Measurements from ENCODE around the gene ALG12. TPM values are rescaled to one million over a fixed set of nuclear protein-coding genes. Genes with fewer than 3 reads are reported as not detected.
A peak's percentile ranks its signal among the peaks of the same experiment; 100 is the strongest.

The ALG12 gene
- total RNA-seq, 3 donors from 2014 or later (not counting 1 experiment from before 2014, with no cell fraction given): 17.2 to 22.7 (median 19.2) TPM

DNA sequence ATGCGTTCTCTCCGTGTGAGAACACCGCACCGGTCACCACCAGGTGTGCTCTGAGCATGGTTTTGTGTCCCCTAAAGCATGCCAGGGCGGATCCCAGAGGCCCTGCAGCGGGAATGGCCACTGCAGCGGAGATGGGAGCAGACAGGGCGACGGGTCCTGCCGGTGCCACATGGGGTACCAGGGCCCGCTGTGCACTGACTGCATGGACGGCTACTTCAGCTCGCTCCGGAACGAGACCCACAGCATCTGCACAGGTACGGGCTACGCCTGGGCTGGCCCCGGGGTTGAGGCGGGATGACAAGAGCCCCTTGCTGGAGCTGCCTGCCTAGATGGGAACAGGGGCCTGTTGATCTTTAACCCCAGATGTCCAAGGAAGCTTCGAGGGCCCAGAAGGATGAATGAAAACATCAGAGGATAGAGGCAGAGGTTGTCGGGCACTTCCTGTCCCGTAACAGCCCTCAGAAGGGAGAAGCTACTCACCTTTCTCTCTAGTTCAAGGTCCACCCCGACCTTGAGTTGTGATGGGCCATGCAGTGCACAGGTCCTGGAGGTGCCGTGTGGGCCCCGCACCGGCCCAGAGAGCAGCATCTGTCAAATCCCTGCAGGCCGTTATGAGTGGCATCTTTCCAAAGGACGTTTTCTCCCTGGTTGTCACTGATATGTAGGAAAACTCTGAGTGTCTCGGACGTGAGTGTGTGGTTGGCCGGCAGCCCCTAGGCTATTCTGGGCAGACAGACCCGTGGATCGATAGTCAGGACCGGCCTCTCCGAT lies 3.5 kb upstream of the ALG12 start:
- Histone ChIP-seq H3K27ac (ENCODE audit: low read length) (no peak overlapping the region), H3K9me3 (ENCODE audit: control insufficient read depth, insufficient read depth, low read length) (no peaks in the 10 kb centered on the region), H3K27me3 (ENCODE audit: control insufficient read depth, insufficient read depth, low read length) (no peaks in the 10 kb centered on the region), H3K36me3 (ENCODE audit: control insufficient read depth, insufficient read depth, low read length) (peaks cover 15% of the 10 kb centered on the region), H3K4me3 (ENCODE audit: low read length) (no peak overlapping the region), H3K4me1 (ENCODE audit: control insufficient read depth, insufficient read depth, low read length) (peaks cover 38% of the 10 kb centered on the region)
- Mint-ChIP-seq H3K9me3 (no peaks in the 10 kb centered on the region), H3K4me3 (no peak overlapping the region), H3K27me3 (ENCODE audit: low read depth in 2 of 2) (no peaks in the 10 kb centered on the region), H3K36me3 (no peaks in the 10 kb centered on the region), H3K4me1 (peaks cover 14 to 27% of the 10 kb centered on the region in 2 donors), H3K27ac (no peak overlapping the region)
- DNase-seq (no peak), ATAC-seq (no peak)
- TF ChIP-seq, protein P1, sequence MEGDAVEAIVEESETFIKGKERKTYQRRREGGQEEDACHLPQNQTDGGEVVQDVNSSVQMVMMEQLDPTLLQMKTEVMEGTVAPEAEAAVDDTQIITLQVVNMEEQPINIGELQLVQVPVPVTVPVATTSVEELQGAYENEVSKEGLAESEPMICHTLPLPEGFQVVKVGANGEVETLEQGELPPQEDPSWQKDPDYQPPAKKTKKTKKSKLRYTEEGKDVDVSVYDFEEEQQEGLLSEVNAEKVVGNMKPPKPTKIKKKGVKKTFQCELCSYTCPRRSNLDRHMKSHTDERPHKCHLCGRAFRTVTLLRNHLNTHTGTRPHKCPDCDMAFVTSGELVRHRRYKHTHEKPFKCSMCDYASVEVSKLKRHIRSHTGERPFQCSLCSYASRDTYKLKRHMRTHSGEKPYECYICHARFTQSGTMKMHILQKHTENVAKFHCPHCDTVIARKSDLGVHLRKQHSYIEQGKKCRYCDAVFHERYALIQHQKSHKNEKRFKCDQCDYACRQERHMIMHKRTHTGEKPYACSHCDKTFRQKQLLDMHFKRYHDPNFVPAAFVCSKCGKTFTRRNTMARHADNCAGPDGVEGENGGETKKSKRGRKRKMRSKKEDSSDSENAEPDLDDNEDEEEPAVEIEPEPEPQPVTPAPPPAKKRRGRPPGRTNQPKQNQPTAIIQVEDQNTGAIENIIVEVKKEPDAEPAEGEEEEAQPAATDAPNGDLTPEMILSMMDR (IDR thresholded peaks at IDR 0.05): no peak
- intact Hi-C loops (cut with micrococcal nuclease): no loop called here
- WGBS (ENCODE audit: insufficient coverage): 98% methylated on average over 35 of the region's 35 CpGs

DNA sequence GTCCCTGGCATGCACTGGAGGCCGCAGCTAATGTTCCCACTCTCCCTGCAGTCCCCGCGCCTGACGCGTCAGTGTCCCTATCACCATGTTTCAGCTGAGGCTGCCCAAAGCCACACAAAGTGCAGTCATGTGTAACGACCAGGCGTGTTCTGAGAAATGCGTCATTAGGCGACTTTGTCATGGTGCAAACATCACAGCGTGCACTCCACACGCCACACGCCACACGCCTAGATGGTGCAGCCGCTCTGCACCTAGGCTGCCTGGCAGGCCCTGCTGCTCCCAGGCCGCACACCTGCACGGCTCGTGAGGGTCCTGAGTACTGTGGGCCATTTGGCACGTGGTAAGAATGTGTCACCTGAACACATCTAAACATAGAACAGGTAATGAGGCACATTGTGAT lies 2.6 kb upstream of the ALG12 start:
- no peak overlapping the region for H3K4me3 Mint-ChIP-seq
- Histone ChIP-seq H3K4me1 (ENCODE audit: control insufficient read depth, insufficient read depth, low read length) (peaks cover 36% of the 10 kb centered on the region), H3K27me3 (ENCODE audit: control insufficient read depth, insufficient read depth, low read length) (no peaks in the 10 kb centered on the region), H3K4me3 (ENCODE audit: low read length) (no peak overlapping the region), H3K9me3 (ENCODE audit: control insufficient read depth, insufficient read depth, low read length) (no peaks in the 10 kb centered on the region), H3K36me3 (ENCODE audit: control insufficient read depth, insufficient read depth, low read length) (peaks cover 15% of the 10 kb centered on the region), H3K27ac (ENCODE audit: low read length) (no peak overlapping the region)
- no peak overlapping the region for H3K27ac Mint-ChIP-seq
- no peaks in the 10 kb centered on the region for H3K9me3 Mint-ChIP-seq
- H3K27me3 Mint-ChIP-seq (ENCODE audit: low read depth in 2 of 2): no peaks in the 10 kb centered on the region
- WGBS (ENCODE audit: insufficient coverage): 95% methylated on average over 18 of the region's 18 CpGs
- intact Hi-C loops (cut with micrococcal nuclease): no loop called here
- no peak for DNase-seq
- H3K4me1 Mint-ChIP-seq: peaks cover 10 to 21% of the 10 kb centered on the region in 2 donors
- no peak for ATAC-seq
- TF ChIP-seq, protein P1 (IDR thresholded peaks at IDR 0.05): no peak
- H3K36me3 Mint-ChIP-seq: no peaks in the 10 kb centered on the region

DNA sequence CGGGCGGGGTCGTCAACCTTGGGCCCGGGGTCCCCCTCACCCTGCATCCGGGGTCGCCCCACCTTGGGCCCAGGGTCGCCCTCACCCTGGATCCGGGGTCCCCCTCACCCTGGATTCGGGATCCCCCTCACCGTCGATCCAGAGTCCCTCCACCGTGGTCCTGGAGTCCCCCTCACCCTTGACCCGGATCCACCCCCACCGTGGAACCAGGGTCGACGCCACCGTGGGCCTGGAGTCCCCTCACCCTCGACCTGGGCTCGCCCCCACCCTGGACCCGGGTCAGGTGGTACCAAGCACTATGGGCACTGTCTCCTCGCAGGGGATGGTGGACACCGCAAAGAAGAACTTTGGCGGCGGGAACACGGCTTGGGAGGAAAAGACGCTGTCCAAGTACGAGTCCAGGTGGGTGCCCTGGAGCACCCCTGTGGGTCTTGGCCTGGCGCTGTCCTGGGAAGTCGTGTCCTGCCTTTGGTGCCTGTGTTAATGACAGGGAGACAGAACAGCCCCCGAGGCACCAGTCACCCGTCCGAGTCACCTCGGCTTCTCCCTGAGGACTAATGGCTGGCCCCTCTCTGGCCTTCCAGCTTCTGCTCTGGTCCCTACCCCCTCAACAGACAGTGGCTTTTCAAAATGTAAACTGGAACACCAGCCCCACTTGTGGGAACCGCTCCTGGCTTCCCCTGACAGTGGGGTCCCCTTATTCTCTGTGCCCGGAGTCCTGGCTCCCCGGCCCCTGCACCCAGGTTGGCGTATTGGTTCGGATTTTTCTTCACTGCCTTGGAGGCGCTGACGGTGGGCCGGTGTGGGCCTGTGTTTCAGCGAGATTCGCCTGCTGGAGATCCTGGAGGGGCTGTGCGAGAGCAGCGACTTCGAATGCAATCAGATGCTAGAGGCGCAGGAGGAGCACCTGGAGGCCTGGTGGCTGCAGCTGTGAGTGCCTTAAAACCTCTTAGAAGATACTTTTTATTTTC lies 958 bp upstream of the ALG12 start:
- no peaks in the 10 kb centered on the region for H3K9me3 Mint-ChIP-seq
- H3K27ac ChIP-seq (ENCODE audit: low read length): no peak overlapping the region
- peak overlapping the region; percentile 59 for H3K4me3 ChIP-seq (ENCODE audit: low read length)
- H3K4me1 ChIP-seq (ENCODE audit: control insufficient read depth, insufficient read depth, low read length): peaks cover 26% of the 10 kb centered on the region
- intact Hi-C loops (cut with micrococcal nuclease): loop anchor here (1.0 to 10.0 kb wide), 2 partner anchors 64 to 152 kb away; partner anchors contain the start of gene ZBED4
- ATAC-seq (no peak), DNase-seq (no peak)
- no peaks in the 10 kb centered on the region for H3K27me3 ChIP-seq (ENCODE audit: control insufficient read depth, insufficient read depth, low read length)
- peak overlapping the region; percentile 62 to 88 for H3K27ac Mint-ChIP-seq
- H3K4me1 Mint-ChIP-seq: peaks cover 0 to 11% of the 10 kb centered on the region in 2 donors
- H3K36me3 ChIP-seq (ENCODE audit: control insufficient read depth, insufficient read depth, low read length): peaks cover 15% of the 10 kb centered on the region
- 52% methylated on average over 47 of the region's 47 CpGs for WGBS (ENCODE audit: insufficient coverage)
- peak overlapping the region; percentile 82 for H3K4me3 Mint-ChIP-seq
- no peaks in the 10 kb centered on the region for H3K9me3 ChIP-seq (ENCODE audit: control insufficient read depth, insufficient read depth, low read length)
- no peaks in the 10 kb centered on the region for H3K27me3 Mint-ChIP-seq (ENCODE audit: low read depth in 2 of 2)
- TF ChIP-seq, protein P1 (IDR thresholded peaks at IDR 0.05): no peak
- H3K36me3 Mint-ChIP-seq: no peaks in the 10 kb centered on the region
